Measurements from ENCODE around the gene TAF1D.

Gene TAF1D

GRCh38 chr11:93720522-93720921 is 20.8 kb downstream of the TAF1D start:
- no peak for DNase-seq (ENCODE audit: low spot score)

- no peak for DNase-seq (ENCODE audit: low spot score)
Measured at GRCh38 chr11:93719310-93719709, 22.0 kb downstream of the TAF1D start.

GRCh38 chr11:93718057-93718563 is 23.2 kb downstream of the TAF1D start:
- DNase-seq (ENCODE audit: low spot score): no peak

DNA sequence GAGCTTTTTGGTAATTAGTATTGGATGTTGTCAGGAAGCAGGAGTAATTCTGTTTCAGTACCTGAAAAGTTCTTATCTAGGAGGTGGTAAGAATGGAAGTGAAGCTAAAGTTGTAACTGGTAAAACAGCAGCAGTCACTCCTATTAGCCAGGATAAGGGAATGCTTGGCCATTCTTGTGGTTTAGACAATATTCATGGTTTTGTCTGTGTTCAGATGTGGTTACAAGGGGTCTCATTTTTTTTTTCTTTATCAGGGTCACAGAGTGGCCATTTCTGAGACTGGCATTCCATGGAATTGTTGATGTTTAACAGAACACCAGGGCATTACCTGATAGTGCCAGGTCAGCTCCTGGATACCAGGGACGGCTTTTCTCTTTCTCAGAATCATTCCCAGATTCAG is 23.8 kb downstream of the TAF1D start:
- no peak for DNase-seq (ENCODE audit: low spot score)

DNA sequence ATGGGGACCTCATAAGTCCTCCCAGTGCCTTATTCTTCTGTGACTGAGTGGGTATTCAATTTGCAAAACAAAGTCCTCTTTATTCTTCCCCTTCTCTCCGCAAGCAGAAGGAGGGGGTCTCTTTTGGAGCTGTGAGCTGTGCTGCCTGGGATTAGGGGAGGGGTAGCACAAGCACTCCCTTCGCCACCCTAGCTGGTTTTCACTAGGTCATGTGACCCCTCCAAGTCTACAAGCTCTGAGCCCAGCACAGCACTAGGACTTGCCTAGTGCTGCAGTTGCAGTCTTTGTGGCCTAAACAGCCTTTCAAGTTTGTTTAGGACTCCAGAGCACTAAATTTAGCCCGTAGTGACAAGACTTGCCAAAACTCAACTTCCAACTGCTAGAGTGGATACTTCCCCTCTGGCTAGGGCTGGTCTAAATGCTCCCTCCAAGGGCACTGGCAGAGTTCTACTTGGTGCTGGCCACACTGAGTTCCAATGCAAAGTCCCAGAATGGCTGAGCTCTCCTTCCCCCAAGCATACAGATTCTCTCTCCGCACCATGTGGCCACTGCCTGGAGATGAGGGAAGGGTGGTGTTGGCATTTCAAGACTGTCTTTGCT is 25.4 kb downstream of the TAF1D start:
- DNase-seq (ENCODE audit: low spot score): no peak

GRCh38 chr11:93712678-93713077 is 28.6 kb downstream of the TAF1D start:
- no peak for DNase-seq (ENCODE audit: low spot score)

DNA sequence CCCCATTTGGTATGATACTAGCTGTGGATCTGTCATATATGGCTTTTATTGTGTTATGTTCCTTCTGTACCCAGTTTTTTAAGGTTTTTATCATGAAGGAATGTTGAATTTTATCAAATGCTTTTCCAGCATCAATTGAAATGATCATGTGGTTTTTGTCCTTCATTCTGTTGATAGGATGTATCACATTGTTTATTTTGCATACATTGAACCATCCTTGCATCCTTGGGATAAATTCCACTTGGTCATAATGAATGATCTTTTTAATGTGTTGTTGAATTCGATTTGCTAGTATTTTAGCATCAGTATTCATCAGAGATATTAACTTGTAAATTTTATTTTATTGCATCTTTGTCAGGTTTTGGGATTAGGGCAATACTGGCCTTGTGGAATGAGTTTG is 31.1 kb downstream of the TAF1D start:
- no peak for DNase-seq (ENCODE audit: low spot score)

DNA sequence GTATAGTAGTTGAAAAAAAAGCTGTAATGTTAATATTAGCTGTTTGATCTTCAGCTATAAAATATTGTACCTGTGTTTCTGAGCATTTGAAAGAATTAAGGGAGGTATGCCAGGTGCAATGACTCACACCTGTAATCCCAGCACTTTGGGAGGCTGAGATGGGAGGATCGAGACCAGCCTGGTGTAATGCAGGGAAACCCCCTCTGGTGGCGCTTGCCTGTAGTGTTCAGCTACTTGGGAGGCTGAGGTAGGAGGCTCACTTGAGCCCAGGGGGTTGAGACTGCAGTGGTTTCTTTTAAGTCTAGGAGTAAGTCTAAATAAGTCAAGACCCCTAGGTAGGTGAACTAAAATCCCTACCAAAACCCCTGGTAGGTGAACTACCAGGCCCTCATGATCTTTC is 37.1 kb downstream of the TAF1D start:
- DNase-seq (ENCODE audit: low spot score): no peak

DNA sequence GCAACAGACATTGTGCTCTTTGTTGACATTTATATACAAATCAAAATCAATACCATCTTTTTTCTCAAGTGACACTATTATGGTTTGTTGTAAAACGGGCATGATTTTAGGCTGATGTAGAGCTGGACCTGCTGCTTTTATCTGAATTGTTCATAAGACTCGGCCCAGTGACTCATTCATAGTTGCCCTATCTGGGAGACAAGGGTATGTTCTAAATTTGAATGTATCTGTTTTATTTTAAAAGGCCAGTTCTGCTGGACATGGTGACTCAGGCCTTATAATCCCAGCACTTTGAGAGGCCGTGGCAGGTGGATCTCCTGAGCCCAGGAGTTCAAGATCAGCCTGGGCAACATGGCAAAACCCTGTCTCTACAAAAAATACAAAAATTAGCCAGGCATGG is 40.5 kb downstream of the TAF1D start:
- no peak for DNase-seq (ENCODE audit: low spot score)

DNA sequence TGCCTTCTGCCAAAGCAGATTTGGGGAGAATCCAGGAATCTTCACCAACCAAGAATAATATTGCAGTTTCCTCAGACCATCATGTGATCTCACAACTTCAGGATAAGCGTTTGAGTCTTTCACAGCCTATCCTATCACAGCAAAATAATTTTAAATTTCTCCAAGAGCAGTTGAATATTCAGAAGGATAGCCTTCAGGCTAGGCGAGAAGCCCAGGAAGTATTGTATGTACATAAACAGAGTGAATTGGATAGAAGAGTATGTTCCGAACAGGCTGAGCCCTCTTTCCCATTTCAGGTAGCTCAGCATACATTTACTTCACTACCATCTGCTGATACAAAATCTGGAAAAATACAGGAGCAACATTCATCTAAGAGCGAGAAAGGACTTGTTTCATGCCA is 43.7 kb downstream of the TAF1D start:
- no peak for DNase-seq (ENCODE audit: low spot score)

- DNase-seq (ENCODE audit: low spot score): no peak
Measured at GRCh38 chr11:93694557-93694956, 46.7 kb downstream of the TAF1D start.

DNA sequence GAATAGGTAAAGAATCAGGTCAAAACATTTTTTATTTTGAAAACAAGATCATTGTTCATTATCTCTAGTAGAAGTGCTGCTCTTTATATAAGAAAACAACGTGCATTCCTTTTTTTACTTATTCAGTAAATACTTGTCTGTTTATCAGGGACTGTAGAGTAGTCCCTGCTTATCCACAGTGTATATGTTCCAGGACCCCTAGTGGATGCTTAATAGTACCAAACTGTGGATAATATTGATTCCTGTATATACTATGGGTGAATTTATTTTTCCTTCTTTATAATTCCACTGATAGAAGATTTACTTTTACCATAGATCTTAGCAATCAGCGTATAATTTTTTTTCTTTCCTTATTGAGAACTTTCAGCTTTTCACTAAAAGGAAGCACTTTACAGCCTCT is 47.2 kb downstream of the TAF1D start:
- DNase-seq (ENCODE audit: low spot score): no peak

GRCh38 chr11:93689240-93689639 is 52.1 kb downstream of the TAF1D start:
- no peak for DNase-seq (ENCODE audit: low spot score)

DNA sequence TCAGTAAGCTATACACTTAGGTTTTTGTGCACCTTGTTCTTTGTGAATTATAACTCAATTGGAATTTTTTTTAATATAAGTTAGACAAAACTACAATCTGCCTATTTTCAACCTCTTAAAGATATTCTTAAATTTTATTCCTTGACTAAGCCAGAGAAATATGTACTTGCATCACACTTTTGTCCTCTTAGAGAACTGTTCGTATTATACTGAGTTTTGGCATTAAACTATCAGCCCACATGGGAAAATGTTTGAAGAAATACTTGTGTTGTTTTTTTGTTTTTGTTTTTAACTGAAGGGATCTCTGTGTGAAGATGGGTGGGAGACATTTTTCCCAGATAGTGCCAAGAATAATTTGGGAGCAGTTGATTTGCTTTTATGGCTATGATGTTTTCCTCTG is 54.5 kb downstream of the TAF1D start:
- DNase-seq (ENCODE audit: low spot score): no peak

GRCh38 chr11:93686226-93686625 is 55.1 kb downstream of the TAF1D start:
- no peak for DNase-seq (ENCODE audit: low spot score)
